Activated CD4-positive, alpha-beta T cell treated with anti-CD3 and anti-CD28 coated beads, Interleukin-10, Interleukin-2, amounts not matched to agents 100 ng/mL and 50 ng/mL, durations not matched to agents 16 hours and 8 hours (primary cell): ENCODE measurements around the gene BORA.
A peak's percentile ranks its signal among the peaks of the same experiment; 100 is the strongest.
"Not testable (repeated sequence)": the region's sequence is repeated elsewhere in the genome, so short reads cannot be mapped to it uniquely, and the experiment has no call there.

ENCODE experiments used
- DNase-seq: peaks from one replicate; pipeline ENCODE4 v3.0.0-alpha.2; 2020

The BORA gene

GRCh38 chr13:72727417-72728289, at the start of gene BORA, which contains the start of gene MZT1:
BORA (plus strand) TSS chr13:72727923; CDS start chr13:72728941, 1,018 bp downstream.
MZT1 (minus strand) TSS chr13:72727629; CDS start chr13:72727602, 27 bp downstream.
- peak; percentile 98 for DNase-seq

DNA sequence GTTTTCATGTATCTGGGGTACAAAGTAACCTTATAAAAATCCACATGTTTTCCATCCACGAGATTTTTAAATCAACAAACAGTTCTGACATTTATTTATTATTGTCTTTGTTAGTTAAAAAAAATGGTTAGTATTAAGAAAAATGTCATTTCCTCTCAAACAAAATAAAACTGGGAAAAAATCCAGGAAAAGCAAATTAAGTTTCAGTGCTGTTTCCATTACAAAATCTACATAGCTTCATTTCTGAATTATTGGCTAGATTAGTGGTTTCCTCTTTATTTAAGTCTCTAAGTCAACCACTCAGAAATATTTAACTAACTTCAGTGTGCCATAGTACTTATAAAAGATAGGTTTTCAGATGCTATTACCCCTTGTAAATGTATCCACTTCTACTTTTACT, 49.4 kb upstream of the BORA start:
- no peak for DNase-seq

GRCh38 chr13:72680353-72680752, 47.4 kb upstream of the BORA start:
- no peak for DNase-seq

DNA sequence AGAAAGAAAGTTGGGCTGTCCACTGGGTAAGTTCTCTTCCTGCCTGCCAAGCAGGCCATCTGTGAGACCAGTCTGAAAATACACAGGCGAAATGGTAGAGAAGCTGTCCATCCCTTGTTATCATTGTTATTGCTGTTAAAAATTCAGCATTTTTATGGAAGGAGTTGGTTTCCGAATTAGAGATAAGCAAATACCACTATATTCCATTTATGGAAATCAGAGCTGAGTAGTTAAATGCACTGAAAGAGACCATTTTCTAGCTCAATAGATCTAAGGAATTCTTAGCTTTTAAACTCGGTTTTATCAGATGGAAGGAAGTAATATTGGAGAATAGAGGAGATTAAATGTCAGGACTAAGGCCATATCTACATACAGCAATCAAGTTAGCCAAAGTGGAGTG, 41.0 kb upstream of the BORA start:
- no peak for DNase-seq

DNA sequence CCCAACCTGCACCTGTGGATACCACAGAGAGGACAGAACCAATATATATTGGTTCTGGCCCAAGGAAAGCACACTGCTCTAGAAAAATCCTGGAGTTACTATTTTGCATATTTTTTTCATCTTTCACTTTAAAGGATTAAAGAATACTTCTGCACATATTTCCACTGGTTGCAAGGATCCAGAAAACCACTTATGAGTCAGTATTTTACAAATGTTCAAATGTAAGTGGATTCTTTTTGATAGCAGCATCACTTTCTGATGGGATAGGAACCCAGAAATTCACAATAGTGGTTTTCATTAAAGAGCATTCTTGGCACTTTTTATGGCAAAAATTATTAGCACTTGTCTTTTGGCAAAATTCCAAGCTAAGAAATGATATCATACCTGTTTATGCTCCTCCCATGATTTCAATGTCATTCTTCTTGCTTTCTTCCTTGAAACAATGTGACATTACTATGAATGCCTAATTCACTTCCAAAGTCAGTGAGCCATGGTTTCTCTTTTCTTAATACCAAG, 38.5 kb upstream of the BORA start:
- no peak for DNase-seq

DNA sequence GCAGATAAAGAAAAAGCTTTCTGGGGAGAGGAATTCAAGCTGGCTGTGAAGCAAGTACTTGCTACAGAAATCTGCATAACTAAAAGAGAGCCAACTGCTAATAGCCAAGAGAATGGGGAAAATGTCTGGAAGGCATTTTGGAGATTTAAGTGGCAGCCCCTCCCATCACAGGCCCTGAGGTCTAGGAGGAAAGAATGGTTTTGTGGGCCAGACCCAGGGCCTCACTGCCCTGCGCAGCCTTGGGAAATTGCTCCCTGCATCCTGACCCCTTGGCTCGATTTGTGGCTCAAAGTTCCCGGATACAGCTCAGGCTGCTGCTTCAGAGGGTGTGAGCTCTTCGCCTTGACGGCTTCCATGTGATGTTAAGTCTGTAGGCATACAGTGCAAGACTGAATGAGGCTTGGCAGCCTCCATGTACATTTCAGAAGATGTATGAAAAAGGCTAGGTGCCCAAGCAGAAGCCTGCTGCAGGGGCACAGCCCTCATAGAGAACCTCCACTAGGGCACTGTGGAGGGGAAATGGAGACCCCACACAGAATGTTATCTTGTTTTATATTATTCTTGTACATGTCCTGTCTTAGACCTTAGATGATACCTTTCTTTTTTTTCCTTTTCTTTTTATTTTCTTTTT, 34.7 kb upstream of the BORA start:
- no peak for DNase-seq

DNA sequence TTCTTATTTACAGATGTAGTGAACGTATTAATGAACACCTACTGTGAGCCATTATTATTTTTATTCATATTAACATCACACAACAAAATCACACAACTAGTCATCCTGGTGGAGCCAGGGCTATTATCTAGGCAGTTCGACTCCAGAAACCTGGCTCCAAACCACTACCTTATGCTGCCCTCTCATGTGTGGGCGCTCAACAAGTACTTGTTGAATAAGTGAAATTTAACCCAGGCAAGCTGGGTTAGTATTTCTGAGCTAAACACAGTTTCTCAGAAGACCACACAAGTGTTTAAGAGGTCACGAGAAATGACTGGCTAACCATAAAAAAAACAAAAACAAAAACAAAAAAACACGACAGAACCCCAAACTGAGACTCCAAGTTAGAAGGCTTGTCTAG, 33.9 kb upstream of the BORA start:
- DNase-seq, result no peak

- DNase-seq, result no peak
Observed at GRCh38 chr13:72694314-72694713, 33.4 kb upstream of the BORA start.

DNA sequence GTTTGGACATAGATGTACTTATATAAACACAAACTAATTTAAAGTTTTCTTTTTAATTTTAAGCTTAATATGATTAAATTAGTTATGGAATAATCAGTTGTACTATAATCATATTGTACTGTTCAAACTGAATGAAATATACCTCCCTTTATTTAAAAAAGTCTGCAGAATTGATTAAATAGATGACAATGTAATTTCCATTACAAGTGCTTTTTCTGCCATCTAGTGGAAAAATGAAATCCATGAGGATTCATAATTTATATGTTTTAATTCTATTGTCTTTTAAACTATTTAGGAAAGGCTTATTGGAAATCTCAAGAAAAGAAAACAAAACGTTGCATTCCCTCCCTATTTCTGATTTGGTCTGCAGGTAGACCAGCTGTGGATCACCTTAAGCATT, 31.1 kb upstream of the BORA start:
- DNase-seq, result no peak

GRCh38 chr13:72698164-72698563, 29.6 kb upstream of the BORA start:
- DNase-seq, result no peak

DNA sequence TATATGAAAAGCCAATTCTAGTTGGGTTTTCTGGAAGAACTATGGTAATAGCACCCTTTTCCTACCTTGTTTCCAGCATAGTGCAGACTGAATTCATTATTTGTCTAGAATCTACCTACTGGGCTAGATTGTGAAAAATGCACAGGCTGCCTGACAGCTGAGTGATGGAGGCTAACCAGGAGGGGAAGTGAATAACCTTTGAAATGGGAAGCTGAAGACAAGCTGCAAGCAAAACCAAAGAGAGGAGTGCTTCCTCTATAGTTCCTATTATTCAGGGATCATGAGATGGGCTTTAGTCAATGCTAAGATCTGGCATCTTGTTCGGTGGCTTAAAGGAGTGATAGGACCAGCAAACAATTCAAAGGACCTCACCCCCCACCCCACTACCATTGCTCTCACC, 27.2 kb upstream of the BORA start:
- no peak for DNase-seq

DNA sequence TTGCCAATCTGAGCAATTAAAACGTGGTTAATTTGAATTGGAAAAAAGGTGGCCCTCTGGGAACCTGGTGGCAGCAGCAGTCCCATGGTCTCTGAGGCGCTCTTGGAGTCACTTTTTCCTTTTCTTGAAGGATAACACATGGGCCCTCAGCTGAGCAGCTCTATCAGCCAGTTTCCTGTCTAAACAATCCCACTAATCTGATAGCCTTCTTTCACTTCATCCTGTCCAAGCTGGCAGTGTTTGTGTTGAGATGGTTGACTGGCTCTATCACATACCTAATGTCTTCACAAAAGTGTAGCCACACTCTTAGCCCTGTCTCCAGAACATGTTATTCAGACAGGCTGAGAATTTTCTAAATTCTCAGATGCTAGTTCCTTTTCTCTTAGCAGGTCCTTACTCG, 10.9 kb upstream of the BORA start:
- no peak for DNase-seq

DNA sequence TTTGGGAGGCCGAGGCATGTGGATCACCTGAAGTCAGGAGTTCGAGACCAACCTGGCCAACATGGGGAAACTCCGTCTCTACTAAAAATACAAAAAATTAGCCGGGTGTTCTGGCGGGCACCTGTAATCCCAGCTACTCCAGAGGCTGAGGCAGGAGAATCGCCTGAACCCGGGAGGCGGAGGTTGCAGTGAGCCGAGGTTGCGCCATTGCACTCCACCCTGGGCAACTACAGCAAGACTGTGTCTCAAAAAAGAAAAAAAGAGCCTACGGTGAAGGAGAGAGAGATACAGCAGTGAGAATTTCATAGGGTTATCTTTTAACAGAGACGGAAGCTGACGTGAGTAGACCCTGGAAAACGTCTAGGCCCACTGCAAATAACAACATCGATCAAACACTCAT, 1.5 kb upstream of the BORA start:
- DNase-seq, result not testable (repeated sequence)

DNA sequence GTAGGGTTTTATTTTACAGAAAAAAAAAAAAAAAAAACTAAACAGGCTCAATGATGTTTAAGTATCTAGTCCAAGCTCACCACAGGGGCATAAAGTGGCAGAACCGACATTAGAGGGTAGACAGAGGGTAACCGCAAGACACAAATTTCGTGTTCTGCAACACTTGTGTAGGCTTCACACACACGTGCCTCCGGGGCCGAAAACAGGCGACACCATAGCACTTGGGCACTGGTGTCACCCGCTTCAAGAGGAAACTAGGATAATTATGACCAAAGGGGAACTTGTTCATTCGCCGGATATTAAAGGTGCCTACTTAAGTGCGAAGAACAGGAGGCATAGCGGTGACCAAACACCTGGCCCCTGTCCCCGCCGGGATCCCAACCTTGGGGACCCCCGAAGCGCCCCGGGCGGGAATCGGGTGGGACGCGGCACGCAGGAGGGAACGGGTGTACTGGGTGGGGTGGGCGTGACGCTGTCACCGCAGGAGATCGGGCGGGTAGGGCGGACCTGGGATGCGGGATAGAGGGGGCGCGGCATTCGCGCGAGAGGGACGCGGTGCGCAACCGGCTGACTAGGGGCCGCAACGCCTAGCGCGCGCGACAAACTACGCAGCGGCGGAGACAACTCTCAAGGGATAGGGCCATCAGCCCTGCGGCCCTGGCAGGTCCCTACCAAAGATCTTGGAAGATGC, 852 bp upstream of the BORA start:
- peak; percentile 51 for DNase-seq

- DNase-seq, result no peak
Observed at GRCh38 chr13:72728290-72728605, 525 bp downstream of the BORA start.

- no peak for DNase-seq
Observed at GRCh38 chr13:72737033-72737432, 9.3 kb downstream of the BORA start.

GRCh38 chr13:72740015-72740414, 12.3 kb downstream of the BORA start:
- no peak for DNase-seq

- DNase-seq, result peak; percentile 51
Observed at GRCh38 chr13:72745260-72745659, 17.5 kb downstream of the BORA start.

DNA sequence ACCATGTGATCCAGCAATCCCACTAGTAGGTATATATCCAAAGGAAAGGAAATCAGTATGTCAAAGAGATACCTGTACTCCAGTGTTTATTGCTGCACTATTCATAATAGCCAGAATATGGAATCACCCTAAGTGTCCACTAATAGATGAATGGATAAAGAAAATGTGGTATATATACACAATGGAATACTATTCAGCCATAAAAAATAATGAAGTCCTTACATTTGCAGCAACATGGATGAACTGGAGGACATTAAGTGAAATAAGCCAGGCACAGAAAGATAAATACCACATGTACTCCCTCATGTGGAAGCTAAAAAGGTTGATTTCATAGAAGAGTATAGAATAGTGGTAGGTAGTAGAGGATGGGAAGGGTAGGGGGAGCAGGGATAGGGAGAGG, 23.5 kb downstream of the BORA start:
- DNase-seq, result no peak

DNA sequence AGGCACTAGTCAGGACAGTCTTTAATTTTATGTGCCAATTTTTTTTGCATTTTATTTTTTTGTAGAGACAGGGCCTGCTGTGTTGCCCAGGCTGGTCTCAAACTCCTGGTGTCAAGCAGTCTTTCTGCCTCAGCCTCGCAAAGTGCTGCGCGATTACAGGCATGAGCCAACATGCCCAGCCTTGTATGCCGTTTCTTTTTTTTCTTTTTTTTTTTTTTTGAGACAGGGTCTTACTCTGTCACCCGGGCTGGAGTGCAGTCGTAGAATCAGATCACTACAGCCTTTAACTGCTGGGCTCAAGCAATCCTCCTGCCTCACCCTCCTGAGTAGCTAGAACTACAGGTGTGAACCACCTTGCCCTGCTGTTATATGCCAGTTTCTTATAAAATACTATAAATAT, 26.4 kb downstream of the BORA start:
- no peak for DNase-seq

DNA sequence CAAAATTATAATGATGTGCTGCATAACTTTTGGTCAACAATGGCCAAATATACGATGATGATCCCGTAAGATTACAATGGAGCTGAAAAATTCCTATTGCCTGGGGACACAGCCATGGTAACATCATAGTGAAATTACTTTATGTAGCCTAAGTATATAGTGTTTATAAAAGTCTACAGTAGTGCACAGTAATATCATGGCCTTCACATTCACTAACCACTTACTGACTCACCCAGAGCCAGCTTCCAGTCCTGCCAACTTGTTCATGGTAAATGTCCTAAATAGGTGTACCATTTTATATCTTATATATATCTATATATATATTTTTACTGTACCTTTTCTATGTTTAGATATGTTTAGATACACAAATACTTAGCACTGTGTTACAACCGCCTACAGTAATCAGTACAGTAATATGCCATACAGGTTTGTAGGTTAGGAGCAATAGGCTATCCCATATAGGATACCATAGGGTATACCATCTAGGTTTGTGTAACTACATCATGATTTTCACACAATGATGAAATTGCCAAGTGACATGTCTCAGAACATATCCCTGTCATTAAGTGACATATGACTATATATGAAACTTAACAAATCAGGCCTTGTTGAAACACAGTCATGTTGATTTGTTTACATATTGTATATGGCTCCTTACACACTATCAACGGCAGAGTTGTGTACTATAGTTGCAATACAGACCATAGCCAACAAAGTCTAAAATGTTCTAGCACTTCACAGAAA, 30.2 kb downstream of the BORA start:
- DNase-seq, result no peak

DNA sequence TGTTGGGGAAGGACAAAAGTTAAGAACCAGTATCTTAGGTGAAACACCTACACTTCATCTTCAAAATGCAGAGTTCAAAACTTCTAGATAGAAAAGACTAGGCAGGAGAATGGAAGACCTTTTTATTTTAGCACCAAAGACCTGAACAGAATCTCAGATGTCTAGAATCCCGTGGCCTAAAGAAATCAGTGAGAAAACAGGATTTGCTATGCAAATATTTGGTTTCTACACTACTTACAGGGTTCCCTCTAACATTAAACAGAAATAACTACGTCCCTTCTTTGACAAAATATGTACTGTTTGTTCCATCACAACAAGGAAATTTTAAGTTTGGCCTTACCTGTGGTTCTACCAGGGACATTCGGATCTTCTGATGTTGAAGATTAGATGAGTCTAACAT, 32.5 kb downstream of the BORA start:
- DNase-seq, result no peak

DNA sequence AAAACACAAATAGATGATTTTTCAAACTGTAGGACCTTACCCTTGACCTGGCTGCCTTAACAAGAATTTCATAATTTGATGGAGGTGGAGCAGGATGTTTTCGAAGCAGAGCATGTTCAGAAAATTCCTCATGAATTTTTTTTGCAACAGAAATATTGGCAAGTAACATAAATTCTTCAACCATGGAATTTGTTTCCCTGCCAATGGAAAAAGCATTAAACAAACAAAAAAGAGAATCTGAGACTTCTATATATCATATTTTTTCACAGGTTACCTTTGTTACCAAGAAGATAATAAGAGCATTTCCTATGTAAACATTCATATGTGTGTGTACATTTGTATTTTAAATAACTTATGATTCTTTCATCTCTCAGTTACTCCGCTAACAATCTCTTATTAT, 35.7 kb downstream of the BORA start:
- no peak for DNase-seq
